GM19452 (cell line): Measurements from ENCODE around the gene MEIS3.
"Not testable (repeated sequence)": the region's sequence is repeated elsewhere in the genome, so short reads cannot be mapped to it uniquely, and the experiment has no call there.

Experiments used
- ATAC-seq: cut with Tn5 transposase; IDR thresholded peaks from one replicate; pipeline ENCODE4 v1.9.1; 2021; ENCODE audit not compliant: unreplicated experiment

The MEIS3 gene

GRCh38 chr19:47417107-47417745 is 2.1 kb downstream of the MEIS3 start:
- no peak for ATAC-seq

GRCh38 chr19:47416643-47416985 is 2.7 kb downstream of the MEIS3 start:
- ATAC-seq: no peak

GRCh38 chr19:47415953-47416642 is 3.2 kb downstream of the MEIS3 start:
- no peak for ATAC-seq

- no peak for ATAC-seq
Observed at GRCh38 chr19:47414469-47414868, 4.9 kb downstream of the MEIS3 start.

GRCh38 chr19:47413941-47414340 is 5.4 kb downstream of the MEIS3 start:
- no peak for ATAC-seq

- not testable (repeated sequence) for ATAC-seq
Observed at GRCh38 chr19:47411696-47412095, 7.6 kb downstream of the MEIS3 start.

- ATAC-seq: no peak
Observed at GRCh38 chr19:47411101-47411500, 8.2 kb downstream of the MEIS3 start.

- no peak for ATAC-seq
Observed at GRCh38 chr19:47408156-47408938, 11.0 kb downstream of the MEIS3 start.

GRCh38 chr19:47407417-47407774 is 11.9 kb downstream of the MEIS3 start:
- no peak for ATAC-seq

- no peak for ATAC-seq
Observed at GRCh38 chr19:47406711-47407416, 12.5 kb downstream of the MEIS3 start.

GRCh38 chr19:47405854-47406417 is 13.4 kb downstream of the MEIS3 start:
- no peak for ATAC-seq

- no peak for ATAC-seq
Observed at GRCh38 chr19:47405197-47405550, 14.2 kb downstream of the MEIS3 start.

- no peak for ATAC-seq
Observed at GRCh38 chr19:47404334-47405196, 14.8 kb downstream of the MEIS3 start.

GRCh38 chr19:47402504-47402903 is 16.8 kb downstream of the MEIS3 start:
- ATAC-seq: no peak

GRCh38 chr19:47398707-47399597 is 20.4 kb downstream of the MEIS3 start:
- no peak for ATAC-seq

- no peak for ATAC-seq
Observed at GRCh38 chr19:47391510-47392223, 27.7 kb downstream of the MEIS3 start.

GRCh38 chr19:47390533-47391488 is 28.5 kb downstream of the MEIS3 start:
- no peak for ATAC-seq

- no peak for ATAC-seq
Observed at GRCh38 chr19:47389150-47389556, 30.2 kb downstream of the MEIS3 start.
